CD4-positive, CD25-positive, alpha-beta regulatory T cell (primary cell): Measurements from ENCODE around the gene PLA2G2C. TPM values are rescaled to one million over a fixed set of nuclear protein-coding genes. Genes with fewer than 3 reads are reported as not detected.

Source experiments
- ATAC-seq, 2 donors: fragments of 150-1000 bp; cut with Tn5 transposase; one replicate each; pipeline ENCODE4 v1.10.0; 2021; ENCODE audit warnings: low read depth in 2 of 2, moderate number of reproducible peaks in 2 of 2, moderate library complexity in 1 of 2
- DNase-seq, 3 donors: peaks; one replicate each; pipeline versions ENCODE4 v3.0.0 to v3.0.0-alpha.2; 2012 to 2022; ENCODE audit warnings: mixed read lengths in 1 of 3
- H3K27ac ChIP-seq: one replicate; pipeline ENCODE4 v1.7.0; 2013; ENCODE audit warnings: mild to moderate bottlenecking, low read length; ENCODE audit not compliant: insufficient read depth, poor library complexity, severe bottlenecking
- H3K27me3 ChIP-seq: one replicate; pipeline ENCODE4 v1.7.0; 2013; ENCODE audit warnings: low read length; ENCODE audit not compliant: control insufficient read depth, insufficient read depth
- H3K36me3 ChIP-seq: one replicate; pipeline ENCODE4 v1.7.0; 2013; ENCODE audit warnings: mild to moderate bottlenecking, low read length, moderate library complexity; ENCODE audit not compliant: control insufficient read depth, insufficient read depth
- H3K4me1 ChIP-seq: 2 replicates; pipeline ENCODE4 v1.7.0; 2013; ENCODE audit warnings: mild to moderate bottlenecking, low read length; ENCODE audit not compliant: insufficient read depth, control insufficient read depth, poor library complexity, severe bottlenecking
- H3K4me3 ChIP-seq: one replicate; pipeline ENCODE4 v1.7.0; 2013; ENCODE audit warnings: low read depth, mild to moderate bottlenecking, low read length, moderate library complexity
- H3K9me3 ChIP-seq, 2 experiments: 1 replicate in 1 of 2; 2 replicates in 1 of 2; pipeline ENCODE4 v1.7.0; 2013; ENCODE audit warnings: low read length in 2 of 2, mild to moderate bottlenecking in 1 of 2, moderate library complexity in 1 of 2; ENCODE audit not compliant: control insufficient read depth in 2 of 2
- H3K27ac Mint-ChIP-seq, 3 donors: one replicate each; pipeline ENCODE4 v1.8.0; 2020 to 2022; ENCODE audit warnings: mild to moderate bottlenecking in 3 of 3, mixed read lengths in 3 of 3, moderate library complexity in 2 of 3
- H3K27me3 Mint-ChIP-seq: one replicate; pipeline ENCODE4 v1.8.0; 2022; ENCODE audit warnings: mild to moderate bottlenecking, mixed read lengths
- H3K36me3 Mint-ChIP-seq: one replicate; pipeline ENCODE4 v1.8.0; 2020; ENCODE audit warnings: mixed read lengths
- H3K4me1 Mint-ChIP-seq, 4 donors: one replicate each; pipeline ENCODE4 v1.8.0; 2020 to 2022; ENCODE audit warnings: mixed read lengths in 4 of 4, mild to moderate bottlenecking in 1 of 4
- H3K4me3 Mint-ChIP-seq, 4 donors: one replicate each; pipeline ENCODE4 v1.8.0; 2020 to 2022; ENCODE audit warnings: mild to moderate bottlenecking in 4 of 4, mixed read lengths in 4 of 4, moderate library complexity in 3 of 4
- H3K9me3 Mint-ChIP-seq, 7 donors: one replicate each; pipeline ENCODE4 v1.8.0; 2020 to 2022; ENCODE audit warnings: mixed read lengths in 7 of 7, mild to moderate bottlenecking in 3 of 7, moderate library complexity in 2 of 7
- polyA plus RNA-seq, 4 donors: library from polyadenylated mRNA; unstranded; fragments of 300-500 nt; fragmentation: Illumina TruSeq; gene quantifications; one replicate each; pipeline ENCODE4 v1.2.3, GENCODE V29; 2021
- total RNA-seq: library from RNA; stranded (reverse); gene quantifications from one replicate; pipeline ENCODE4 v1.2.3, GENCODE V29; 2022

The PLA2G2C gene
- total and polyA plus RNA-seq, 5 donors from 2014 or later: not detected

DNA sequence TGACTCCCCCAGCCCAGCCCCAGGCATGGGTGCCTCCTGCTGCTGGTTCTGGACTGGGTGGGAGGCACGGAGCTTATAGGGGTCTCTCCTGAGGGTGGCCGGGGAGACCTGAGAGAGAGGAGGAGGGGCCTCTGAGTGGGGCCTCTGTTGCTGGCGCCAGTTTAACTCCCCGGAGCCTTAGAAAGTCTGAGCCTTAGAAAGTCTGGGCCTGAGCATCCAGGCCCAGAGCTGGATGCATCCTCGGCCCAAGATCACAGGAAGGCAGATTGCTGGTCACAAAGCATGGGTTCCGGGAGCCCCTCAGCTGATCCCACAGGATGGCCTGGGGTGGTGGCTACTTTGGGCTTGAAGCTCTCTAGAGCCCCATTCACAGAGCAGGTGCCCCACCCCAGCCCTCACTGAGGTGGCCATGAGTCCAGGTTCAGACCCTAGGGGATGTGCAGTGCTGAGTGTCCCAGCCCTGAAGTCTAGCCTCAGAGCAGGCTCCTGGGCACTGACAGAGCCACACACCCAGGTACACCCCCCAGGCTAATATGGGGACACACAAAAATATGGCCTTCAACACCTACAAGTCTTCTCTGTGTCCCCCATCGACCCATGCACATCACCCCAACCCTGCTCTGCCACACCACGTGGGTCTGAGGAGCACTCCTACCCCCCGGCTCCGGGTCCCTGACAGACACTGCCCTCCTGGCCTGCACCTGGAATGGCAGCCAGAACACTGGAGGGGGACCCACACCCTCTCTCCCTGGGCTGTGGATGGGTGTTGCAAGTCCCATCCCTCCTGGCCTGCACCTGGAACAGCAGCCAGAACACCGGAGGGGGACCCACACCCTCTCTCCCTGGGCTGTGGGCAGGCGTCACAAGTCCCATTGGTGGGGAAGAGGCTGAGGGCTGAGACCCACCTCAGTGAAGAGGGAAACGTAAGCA is 37.5 kb downstream of the PLA2G2C start:
- no peaks in the 10 kb centered on the region for H3K36me3 ChIP-seq
- no peak overlapping the region for H3K4me3 Mint-ChIP-seq

GRCh38 chr1:20147846-20148570 is 38.3 kb downstream of the PLA2G2C start:
- H3K27me3 Mint-ChIP-seq: no peaks in the 10 kb centered on the region
- no peaks in the 10 kb centered on the region for H3K36me3 Mint-ChIP-seq
- Histone ChIP-seq H3K9me3 (no peaks in the 10 kb centered on the region), H3K4me3 (no peak overlapping the region), H3K27ac (no peak overlapping the region), H3K36me3 (no peaks in the 10 kb centered on the region), H3K4me1 (peaks cover 8% of the 10 kb centered on the region), H3K27me3 (no peaks in the 10 kb centered on the region)
- H3K4me1 Mint-ChIP-seq: peaks cover 0 to 6% (median 2%) of the 10 kb centered on the region in 4 donors
- DNase-seq (no peak), ATAC-seq (no peak)
- H3K9me3 Mint-ChIP-seq: no peaks in the 10 kb centered on the region
- no peak overlapping the region for H3K27ac Mint-ChIP-seq
- no peak overlapping the region for H3K4me3 Mint-ChIP-seq

More for the DNA sequence above, 37.5 kb downstream of the PLA2G2C start:
- no peak for ATAC-seq
- H3K9me3 Mint-ChIP-seq: no peaks in the 10 kb centered on the region
- peaks cover 0 to 6% (median 2%) of the 10 kb centered on the region in 4 donors for H3K4me1 Mint-ChIP-seq
- Histone ChIP-seq H3K27ac (no peak overlapping the region), H3K4me3 (no peak overlapping the region), H3K4me1 (peaks cover 8% of the 10 kb centered on the region), H3K9me3 (no peaks in the 10 kb centered on the region), H3K27me3 (no peaks in the 10 kb centered on the region)
- H3K27ac Mint-ChIP-seq: no peak overlapping the region
- no peaks in the 10 kb centered on the region for H3K36me3 Mint-ChIP-seq
- H3K27me3 Mint-ChIP-seq: no peaks in the 10 kb centered on the region
- no peak for DNase-seq

DNA sequence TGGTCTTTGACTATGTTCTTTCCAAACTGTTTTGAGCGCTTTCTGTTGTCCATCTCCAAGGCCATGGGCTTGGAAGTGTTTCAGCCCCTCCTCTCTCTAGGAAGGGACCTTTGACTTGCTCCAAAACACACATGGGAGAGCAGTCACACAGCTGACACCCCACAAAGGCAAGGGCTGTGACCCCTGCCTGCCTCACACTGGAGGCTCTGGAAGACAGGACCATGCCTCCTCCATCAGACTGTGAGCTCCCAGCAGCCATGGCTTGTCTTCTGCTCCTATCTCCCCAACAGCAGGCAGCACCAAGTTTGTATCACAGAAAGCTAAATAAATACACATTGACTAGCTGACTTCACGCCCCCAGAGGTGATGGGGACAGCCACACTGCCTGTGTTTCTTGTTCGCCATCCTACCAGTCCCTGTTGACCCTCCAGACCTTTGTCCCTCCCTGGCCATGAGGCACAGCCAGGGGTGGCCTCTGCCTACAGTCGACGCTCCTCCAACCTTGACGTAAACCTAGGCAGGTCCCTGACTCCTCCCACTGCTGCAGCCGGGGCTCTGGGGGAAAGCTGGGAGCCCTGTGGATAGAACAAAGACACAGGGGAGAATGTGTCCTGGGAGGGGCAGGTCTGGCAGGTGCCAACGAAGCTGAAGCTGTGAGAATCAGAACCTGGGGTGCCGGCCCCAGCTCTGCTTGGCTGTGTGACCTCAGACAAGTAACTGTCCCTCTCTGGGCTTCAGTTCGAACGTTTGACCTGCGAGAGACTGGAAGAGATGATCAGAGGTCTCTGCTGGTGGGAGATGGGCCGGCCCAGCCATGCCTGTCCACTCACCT is 42.4 kb downstream of the PLA2G2C start:
- H3K27me3 Mint-ChIP-seq: peaks cover 11% of the 10 kb centered on the region
- Histone ChIP-seq H3K27me3 (no peaks in the 10 kb centered on the region), H3K27ac (no peak overlapping the region), H3K4me1 (no peaks in the 10 kb centered on the region), H3K4me3 (no peak overlapping the region), H3K9me3 (no peaks in the 10 kb centered on the region), H3K36me3 (no peaks in the 10 kb centered on the region)
- no peak overlapping the region for H3K27ac Mint-ChIP-seq
- no peak overlapping the region for H3K4me3 Mint-ChIP-seq
- no peak for ATAC-seq
- H3K4me1 Mint-ChIP-seq: no peaks in the 10 kb centered on the region
- H3K9me3 Mint-ChIP-seq: no peaks in the 10 kb centered on the region
- no peak for DNase-seq
- H3K36me3 Mint-ChIP-seq: no peaks in the 10 kb centered on the region

DNA sequence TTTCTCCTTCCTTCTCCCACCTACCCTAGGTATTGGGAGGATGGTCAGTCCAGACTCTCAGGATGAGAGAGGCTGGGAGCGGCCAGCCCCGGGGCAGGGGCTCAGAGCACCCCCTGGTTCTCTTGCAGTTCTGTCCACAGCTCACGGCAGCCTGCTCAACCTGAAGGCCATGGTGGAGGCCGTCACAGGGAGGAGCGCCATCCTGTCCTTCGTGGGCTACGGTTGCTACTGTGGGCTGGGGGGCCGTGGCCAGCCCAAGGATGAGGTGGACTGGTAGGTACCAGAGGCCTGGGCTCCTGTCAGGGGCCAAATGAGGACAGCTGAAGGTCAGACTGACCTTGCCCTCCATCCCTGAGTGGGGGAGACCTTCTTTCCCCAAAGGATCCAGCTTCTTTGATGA is 43.0 kb downstream of the PLA2G2C start:
- peaks cover 14% of the 10 kb centered on the region for H3K27me3 Mint-ChIP-seq
- no peak overlapping the region for H3K27ac Mint-ChIP-seq
- H3K36me3 ChIP-seq: no peaks in the 10 kb centered on the region

GRCh38 chr1:20142001-20142710 is 44.2 kb downstream of the PLA2G2C start:
- ATAC-seq: no peak
- H3K4me3 Mint-ChIP-seq: no peak overlapping the region
- DNase-seq: no peak
- Histone ChIP-seq H3K36me3 (no peaks in the 10 kb centered on the region), H3K4me3 (no peak overlapping the region), H3K4me1 (no peaks in the 10 kb centered on the region), H3K9me3 (no peaks in the 10 kb centered on the region), H3K27ac (no peak overlapping the region), H3K27me3 (peaks cover 3% of the 10 kb centered on the region)
- H3K27me3 Mint-ChIP-seq: peaks cover 14% of the 10 kb centered on the region
- H3K27ac Mint-ChIP-seq: no peak overlapping the region
- H3K36me3 Mint-ChIP-seq: no peaks in the 10 kb centered on the region
- H3K4me1 Mint-ChIP-seq: no peaks in the 10 kb centered on the region
- H3K9me3 Mint-ChIP-seq: peaks cover 0 to 1% (median 0%) of the 10 kb centered on the region in 7 donors

More for the DNA sequence above, 43.0 kb downstream of the PLA2G2C start:
- no peak overlapping the region for H3K27ac ChIP-seq
- DNase-seq (no peak), ATAC-seq (no peak)
- no peaks in the 10 kb centered on the region for H3K4me1 ChIP-seq
- H3K4me3 ChIP-seq: no peak overlapping the region
- Mint-ChIP-seq H3K4me3 (no peak overlapping the region), H3K4me1 (no peaks in the 10 kb centered on the region), H3K9me3 (peaks cover 0 to 1% (median 0%) of the 10 kb centered on the region in 7 donors), H3K36me3 (no peaks in the 10 kb centered on the region)
- H3K27me3 ChIP-seq: no peaks in the 10 kb centered on the region
- no peaks in the 10 kb centered on the region for H3K9me3 ChIP-seq

DNA sequence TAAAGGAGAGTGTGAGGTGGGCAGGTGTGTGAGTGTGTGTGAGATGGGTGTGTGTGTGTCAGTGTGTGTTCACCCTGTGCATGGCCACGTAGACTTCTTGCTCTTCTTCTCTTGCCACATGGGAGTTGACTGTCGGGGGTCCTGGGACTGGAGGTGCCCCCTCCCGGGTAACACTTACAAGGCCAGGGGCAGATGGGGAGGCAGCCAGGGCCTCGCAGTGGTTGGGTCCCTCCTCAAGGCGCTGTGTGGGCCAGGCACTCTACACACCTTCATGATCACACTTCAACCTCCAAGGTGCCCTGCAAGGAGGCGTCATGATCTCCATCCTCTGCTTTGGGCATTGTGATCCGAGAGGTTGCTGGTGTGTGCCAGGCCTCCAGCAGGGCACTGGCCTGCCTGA is 44.9 kb downstream of the PLA2G2C start:
- Mint-ChIP-seq H3K36me3 (no peaks in the 10 kb centered on the region), H3K27ac (no peak overlapping the region), H3K9me3 (peaks cover 0 to 1% (median 0%) of the 10 kb centered on the region in 7 donors), H3K4me3 (no peak overlapping the region), H3K27me3 (peaks cover 14% of the 10 kb centered on the region), H3K4me1 (no peaks in the 10 kb centered on the region)
- ATAC-seq: no peak
- peaks cover 3% of the 10 kb centered on the region for H3K27me3 ChIP-seq
- no peaks in the 10 kb centered on the region for H3K36me3 ChIP-seq
- H3K9me3 ChIP-seq: no peaks in the 10 kb centered on the region
- no peaks in the 10 kb centered on the region for H3K4me1 ChIP-seq
- H3K27ac ChIP-seq: no peak overlapping the region
- no peak overlapping the region for H3K4me3 ChIP-seq
- DNase-seq: no peak

DNA sequence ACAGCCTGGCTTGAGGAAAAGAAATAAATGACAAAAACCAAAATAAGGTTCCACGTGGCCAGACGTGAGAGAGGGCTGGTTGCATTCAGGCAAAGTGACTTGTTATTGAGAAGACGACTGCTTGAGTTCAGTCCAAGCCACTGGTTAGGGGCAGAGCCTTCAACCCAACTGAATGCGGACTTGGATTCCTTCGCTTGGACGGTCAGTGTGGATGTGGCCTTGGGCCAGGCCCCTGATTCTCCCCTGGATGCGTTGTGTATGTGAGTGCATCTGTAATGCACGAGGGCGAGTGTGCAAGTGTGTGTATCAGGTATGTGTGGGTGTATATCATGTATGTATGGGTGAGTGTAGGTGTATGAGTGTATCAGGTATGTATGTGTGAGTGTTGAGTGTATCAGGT is 45.3 kb downstream of the PLA2G2C start:
- peaks cover 0 to 1% (median 0%) of the 10 kb centered on the region in 7 donors for H3K9me3 Mint-ChIP-seq
- H3K27me3 ChIP-seq: peaks cover 3% of the 10 kb centered on the region
- no peak for DNase-seq
- H3K27ac ChIP-seq: no peak overlapping the region
- peaks cover 19% of the 10 kb centered on the region for H3K27me3 Mint-ChIP-seq
- no peaks in the 10 kb centered on the region for H3K9me3 ChIP-seq
- H3K36me3 ChIP-seq: no peaks in the 10 kb centered on the region
- no peaks in the 10 kb centered on the region for H3K4me1 ChIP-seq
- H3K27ac Mint-ChIP-seq: no peak overlapping the region
- no peaks in the 10 kb centered on the region for H3K4me1 Mint-ChIP-seq
- H3K36me3 Mint-ChIP-seq: no peaks in the 10 kb centered on the region
- H3K4me3 ChIP-seq: no peak overlapping the region
- H3K4me3 Mint-ChIP-seq: no peak overlapping the region
- no peak for ATAC-seq
